Panc1 (cell line): ENCODE measurements around the gene AKT3.

Experiments used
- CTCF ChIP-seq: fragments of 450-650 bp; IDR thresholded peaks from 2 replicates; pipeline ENCODE4 v1.5.1; 2017; ENCODE audit warnings: mild to moderate bottlenecking
- SIN3A ChIP-seq: IDR thresholded peaks from 2 replicates; pipeline ENCODE4 v1.6.1; 2012; ENCODE audit warnings: low read depth, mild to moderate bottlenecking, low read length, moderate library complexity, borderline replicate concordance; ENCODE audit not compliant: insufficient read depth

GRCh38 chr1:243441601-243442000 is 408.4 kb downstream of the AKT3 start:
- TF ChIP-seq CTCF (no peak), SIN3A (no peak)
